ENCODE results near the gene C1RL. TPM values are rescaled to one million over a fixed set of nuclear protein-coding genes. Genes with fewer than 3 reads are reported as not detected.

The C1RL gene
- total RNA-seq, 2 donors from 2014 or later = 48.2 to 86.2 TPM

DNA sequence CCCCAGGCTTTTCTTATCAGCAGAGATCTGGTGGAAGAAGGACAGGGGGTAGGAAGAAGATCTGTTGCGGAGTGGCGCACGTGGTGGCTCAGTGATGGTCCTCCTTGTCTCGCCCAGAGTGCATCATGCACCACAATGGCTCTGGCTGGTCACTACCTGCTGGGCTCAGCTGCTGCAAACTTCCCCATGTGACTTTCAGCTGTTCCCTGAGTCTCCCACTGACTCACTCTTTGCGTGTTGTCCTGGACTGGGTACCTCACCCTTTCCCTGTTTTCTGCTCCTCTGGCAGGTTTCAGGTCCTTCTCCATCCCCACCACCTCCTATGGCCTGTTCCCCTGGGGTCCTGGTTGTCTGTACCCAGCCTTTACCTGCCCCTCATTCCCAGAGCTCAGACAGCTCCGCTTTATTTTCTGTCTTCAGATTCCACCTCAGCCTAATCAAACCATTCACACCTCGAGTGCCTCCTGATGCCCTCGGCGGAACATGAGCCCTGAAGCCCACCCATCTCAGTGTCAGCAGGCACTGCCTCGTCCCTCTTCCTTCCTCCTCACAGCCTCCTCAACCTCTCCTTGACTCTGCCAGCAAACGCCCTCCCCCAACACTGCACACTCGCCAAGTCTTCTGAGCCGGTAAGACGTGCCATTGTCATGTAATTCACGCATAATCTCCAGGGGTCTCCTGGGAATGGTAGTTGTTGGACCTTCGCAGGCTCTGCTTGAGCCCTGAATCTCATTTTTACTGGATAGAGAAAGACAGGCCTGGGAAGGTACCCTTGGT, 18.6 kb downstream of the C1RL start:
- DNase-seq (ENCODE audit: low spot score) = no peak
- H3K27me3 ChIP-seq (replicated peaks; ENCODE audit: insufficient read depth) = no peaks in the 10 kb centered on the region
- H3K27ac ChIP-seq = peak overlapping the region; percentile 34 to 66
- WGBS = 69% methylated on average over 16 of the region's 16 CpGs
- no peaks in the 10 kb centered on the region for H3K9me3 ChIP-seq
- no peaks in the 10 kb centered on the region for H3K4me1 ChIP-seq (replicated peaks)
- intact Hi-C loops (cut with DNase I) = no loop called here
- TF ChIP-seq POLR2AphosphoS5 (IDR thresholded peaks at IDR 0.05) (no peak), POLR2A (IDR thresholded peaks at IDR 0.05) (no peak)
- TF ChIP-seq, protein P1, sequence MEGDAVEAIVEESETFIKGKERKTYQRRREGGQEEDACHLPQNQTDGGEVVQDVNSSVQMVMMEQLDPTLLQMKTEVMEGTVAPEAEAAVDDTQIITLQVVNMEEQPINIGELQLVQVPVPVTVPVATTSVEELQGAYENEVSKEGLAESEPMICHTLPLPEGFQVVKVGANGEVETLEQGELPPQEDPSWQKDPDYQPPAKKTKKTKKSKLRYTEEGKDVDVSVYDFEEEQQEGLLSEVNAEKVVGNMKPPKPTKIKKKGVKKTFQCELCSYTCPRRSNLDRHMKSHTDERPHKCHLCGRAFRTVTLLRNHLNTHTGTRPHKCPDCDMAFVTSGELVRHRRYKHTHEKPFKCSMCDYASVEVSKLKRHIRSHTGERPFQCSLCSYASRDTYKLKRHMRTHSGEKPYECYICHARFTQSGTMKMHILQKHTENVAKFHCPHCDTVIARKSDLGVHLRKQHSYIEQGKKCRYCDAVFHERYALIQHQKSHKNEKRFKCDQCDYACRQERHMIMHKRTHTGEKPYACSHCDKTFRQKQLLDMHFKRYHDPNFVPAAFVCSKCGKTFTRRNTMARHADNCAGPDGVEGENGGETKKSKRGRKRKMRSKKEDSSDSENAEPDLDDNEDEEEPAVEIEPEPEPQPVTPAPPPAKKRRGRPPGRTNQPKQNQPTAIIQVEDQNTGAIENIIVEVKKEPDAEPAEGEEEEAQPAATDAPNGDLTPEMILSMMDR (IDR thresholded peaks at IDR 0.05) = no peak
- H3K36me3 ChIP-seq = peaks cover 0 to 7% of the 10 kb centered on the region in 2 donors
- H3K4me3 ChIP-seq = no peak overlapping the region

GRCh38 chr12:7089196-7089871, 19.7 kb downstream of the C1RL start:
- TF ChIP-seq, protein P1 (IDR thresholded peaks at IDR 0.05) = no peak
- TF ChIP-seq POLR2A (IDR thresholded peaks at IDR 0.05) = no peak
- no peak for TF ChIP-seq POLR2AphosphoS5 (IDR thresholded peaks at IDR 0.05)
- intact Hi-C loops (cut with DNase I) = no loop called here
- Histone ChIP-seq H3K4me1 (replicated peaks) (no peaks in the 10 kb centered on the region), H3K27ac (no peak overlapping the region), H3K4me3 (no peak overlapping the region), H3K9me3 (no peaks in the 10 kb centered on the region), H3K36me3 (peaks cover 0 to 7% of the 10 kb centered on the region in 2 donors), H3K27me3 (replicated peaks; ENCODE audit: insufficient read depth) (no peaks in the 10 kb centered on the region)
- DNase-seq (ENCODE audit: low spot score) = no peak
- WGBS = 79% methylated on average over 11 of the region's 11 CpGs

- Histone ChIP-seq H3K27me3 (replicated peaks; ENCODE audit: insufficient read depth) (no peaks in the 10 kb centered on the region), H3K36me3 (no peaks in the 10 kb centered on the region), H3K4me3 (no peak overlapping the region), H3K27ac (no peak overlapping the region), H3K9me3 (no peaks in the 10 kb centered on the region), H3K4me1 (replicated peaks) (no peaks in the 10 kb centered on the region)
- intact Hi-C loops (cut with DNase I) = no loop called here
- DNase-seq (ENCODE audit: low spot score) = no peak
- TF ChIP-seq, protein P1 (IDR thresholded peaks at IDR 0.05) = no peak
- TF ChIP-seq POLR2A (IDR thresholded peaks at IDR 0.05) (no peak), POLR2AphosphoS5 (IDR thresholded peaks at IDR 0.05) (no peak)
Measured at GRCh38 chr12:7083125-7083524, 25.9 kb downstream of the C1RL start.

- 83% methylated on average over 14 of the region's 14 CpGs for WGBS
- Histone ChIP-seq H3K36me3 (no peaks in the 10 kb centered on the region), H3K27ac (no peak overlapping the region), H3K27me3 (replicated peaks; ENCODE audit: insufficient read depth) (no peaks in the 10 kb centered on the region), H3K9me3 (no peaks in the 10 kb centered on the region), H3K4me3 (no peak overlapping the region), H3K4me1 (replicated peaks) (no peaks in the 10 kb centered on the region)
- no peak for DNase-seq (ENCODE audit: low spot score)
- TF ChIP-seq, protein P1 (IDR thresholded peaks at IDR 0.05) = no peak
- no peak for TF ChIP-seq POLR2AphosphoS5 (IDR thresholded peaks at IDR 0.05)
- no peak for TF ChIP-seq POLR2A (IDR thresholded peaks at IDR 0.05)
- intact Hi-C loops (cut with DNase I) = no loop called here
Measured at GRCh38 chr12:7081037-7081436, 28.0 kb downstream of the C1RL start.

- no peaks in the 10 kb centered on the region for H3K9me3 ChIP-seq
- TF ChIP-seq POLR2AphosphoS5 (IDR thresholded peaks at IDR 0.05) (no peak), POLR2A (IDR thresholded peaks at IDR 0.05) (no peak)
- TF ChIP-seq, protein P1 (IDR thresholded peaks at IDR 0.05) = no peak
- H3K36me3 ChIP-seq = no peaks in the 10 kb centered on the region
- DNase-seq (ENCODE audit: low spot score) = no peak
- no peak overlapping the region for H3K4me3 ChIP-seq
- H3K4me1 ChIP-seq (replicated peaks) = no peaks in the 10 kb centered on the region
- H3K27me3 ChIP-seq (replicated peaks; ENCODE audit: insufficient read depth) = no peaks in the 10 kb centered on the region
- intact Hi-C loops (cut with DNase I) = no loop called here
- H3K27ac ChIP-seq = peak overlapping the region; percentile 47 to 60
Measured at GRCh38 chr12:7079826-7080125, 29.2 kb downstream of the C1RL start.
